GM13977 (cell line): ENCODE measurements around the gene FHAD1.

Experiments used
- DNase-seq: peaks from one replicate; pipeline ENCODE4 v3.0.0; 2012; ENCODE audit warnings: low spot score
- in situ Hi-C: fragments of 300-500 bp; cut with MboI; formaldehyde crosslinking; loops from one replicate; pipeline ENCODE4 v1.12.0; 2022; ENCODE audit warnings: low sequenced_read_pairs, low pct_unique_long_range_greater_than_20kb, mixed read lengths, inconsistent platforms; ENCODE audit not compliant: unreplicated experiment
- TF ChIP-seq, protein P1 (sequence below): IDR thresholded peaks from 2 replicates; pipeline ENCODE4 v1.5.1; 2012; ENCODE audit warnings: mild to moderate bottlenecking, control low read depth; ENCODE audit not compliant: insufficient read depth; ENCODE audit errors: extremely low read depth, missing control alignments

Gene FHAD1

DNA sequence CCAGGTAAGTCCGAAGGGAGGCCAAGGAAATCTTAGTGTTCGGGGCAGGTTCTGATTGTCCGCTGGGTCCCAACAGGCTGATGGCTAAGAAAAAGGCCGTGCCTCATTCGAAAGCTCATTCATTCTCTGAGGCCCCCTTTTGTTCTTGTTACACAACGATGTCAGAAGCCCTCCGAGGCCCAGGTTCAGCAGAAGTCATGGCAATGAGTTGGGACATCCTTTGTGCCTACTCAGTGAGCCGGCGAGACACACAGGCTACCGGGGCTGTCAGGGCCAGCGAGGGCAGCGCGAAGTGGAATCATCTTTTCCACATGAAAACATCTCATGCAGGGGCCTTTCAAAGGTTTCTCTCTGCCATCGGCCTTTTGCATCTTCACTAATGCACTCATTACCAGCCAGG lies 113.7 kb downstream of the FHAD1 start:
- TF ChIP-seq, protein P1, sequence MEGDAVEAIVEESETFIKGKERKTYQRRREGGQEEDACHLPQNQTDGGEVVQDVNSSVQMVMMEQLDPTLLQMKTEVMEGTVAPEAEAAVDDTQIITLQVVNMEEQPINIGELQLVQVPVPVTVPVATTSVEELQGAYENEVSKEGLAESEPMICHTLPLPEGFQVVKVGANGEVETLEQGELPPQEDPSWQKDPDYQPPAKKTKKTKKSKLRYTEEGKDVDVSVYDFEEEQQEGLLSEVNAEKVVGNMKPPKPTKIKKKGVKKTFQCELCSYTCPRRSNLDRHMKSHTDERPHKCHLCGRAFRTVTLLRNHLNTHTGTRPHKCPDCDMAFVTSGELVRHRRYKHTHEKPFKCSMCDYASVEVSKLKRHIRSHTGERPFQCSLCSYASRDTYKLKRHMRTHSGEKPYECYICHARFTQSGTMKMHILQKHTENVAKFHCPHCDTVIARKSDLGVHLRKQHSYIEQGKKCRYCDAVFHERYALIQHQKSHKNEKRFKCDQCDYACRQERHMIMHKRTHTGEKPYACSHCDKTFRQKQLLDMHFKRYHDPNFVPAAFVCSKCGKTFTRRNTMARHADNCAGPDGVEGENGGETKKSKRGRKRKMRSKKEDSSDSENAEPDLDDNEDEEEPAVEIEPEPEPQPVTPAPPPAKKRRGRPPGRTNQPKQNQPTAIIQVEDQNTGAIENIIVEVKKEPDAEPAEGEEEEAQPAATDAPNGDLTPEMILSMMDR, result no peak
- DNase-seq, result no peak

GRCh38 chr1:15362096-15362736 lies 115.2 kb downstream of the FHAD1 start:
- TF ChIP-seq, protein P1, result no peak
- no peak for DNase-seq
- in situ Hi-C loops, result no loop called here

More for the DNA sequence above, 113.7 kb downstream of the FHAD1 start:
- in situ Hi-C loops, result no loop called here

DNA sequence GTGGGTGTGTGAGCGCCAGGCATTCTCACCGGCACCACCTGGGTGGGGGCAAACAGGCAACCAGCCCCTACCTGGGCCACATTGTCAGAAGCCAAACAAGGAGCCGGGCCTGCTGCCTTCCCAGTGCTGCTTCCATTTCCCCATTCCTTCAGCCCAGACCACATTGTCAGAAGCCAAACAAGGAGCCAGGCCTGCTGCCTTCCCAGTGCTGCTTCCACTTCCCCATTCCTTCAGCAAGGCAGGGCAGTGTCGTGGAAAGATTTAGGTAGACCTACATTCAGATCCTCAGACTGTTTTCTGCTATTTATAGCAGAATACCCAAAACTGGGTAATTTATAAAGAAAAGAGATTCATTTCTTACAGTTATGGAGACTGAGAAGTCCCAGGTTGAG lies 115.7 kb downstream of the FHAD1 start:
- no peak for DNase-seq
- in situ Hi-C loops, result no loop called here
- TF ChIP-seq, protein P1, result no peak

DNA sequence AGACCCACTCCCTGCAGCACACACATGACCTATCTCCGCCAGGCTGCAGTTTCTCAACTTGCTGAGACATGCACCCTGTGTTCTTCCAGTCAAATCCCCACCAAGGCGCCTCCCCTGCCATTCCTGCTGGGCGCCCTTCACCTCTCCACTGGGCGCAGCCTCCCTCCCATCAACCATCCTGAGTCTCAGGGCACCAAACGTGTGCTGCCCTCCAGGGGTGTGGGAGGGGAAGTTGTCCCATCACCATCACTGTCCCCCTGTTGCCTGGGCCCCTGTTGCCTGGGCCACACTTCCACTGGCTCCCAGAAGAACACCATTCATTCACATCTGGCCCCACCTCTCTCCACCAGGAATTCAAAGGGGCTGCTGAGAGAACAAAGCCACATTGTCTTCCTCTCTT lies 117.7 kb downstream of the FHAD1 start:
- TF ChIP-seq, protein P1, result no peak
- DNase-seq, result no peak
- in situ Hi-C loops, result no loop called here

DNA sequence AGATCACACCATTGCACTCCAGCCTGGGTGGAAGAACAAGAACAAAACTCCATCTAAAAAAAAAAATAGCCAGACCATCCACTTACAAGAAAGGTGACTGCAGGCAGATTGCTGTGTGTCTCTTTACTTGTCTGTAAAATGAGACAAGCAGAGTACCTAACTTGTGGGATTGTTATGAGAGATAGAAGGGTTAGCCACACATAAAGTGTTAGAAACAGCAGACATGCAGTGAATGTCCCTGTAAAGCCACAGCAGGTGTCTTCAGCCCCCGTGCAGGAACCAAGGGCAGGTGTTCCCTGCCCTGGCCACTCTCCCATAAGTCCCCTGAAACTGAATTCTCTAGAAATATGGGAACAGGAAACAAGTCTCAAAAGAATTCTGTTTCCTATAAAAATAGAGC lies 121.9 kb downstream of the FHAD1 start:
- in situ Hi-C loops, result no loop called here
- TF ChIP-seq, protein P1, result no peak
- no peak for DNase-seq

DNA sequence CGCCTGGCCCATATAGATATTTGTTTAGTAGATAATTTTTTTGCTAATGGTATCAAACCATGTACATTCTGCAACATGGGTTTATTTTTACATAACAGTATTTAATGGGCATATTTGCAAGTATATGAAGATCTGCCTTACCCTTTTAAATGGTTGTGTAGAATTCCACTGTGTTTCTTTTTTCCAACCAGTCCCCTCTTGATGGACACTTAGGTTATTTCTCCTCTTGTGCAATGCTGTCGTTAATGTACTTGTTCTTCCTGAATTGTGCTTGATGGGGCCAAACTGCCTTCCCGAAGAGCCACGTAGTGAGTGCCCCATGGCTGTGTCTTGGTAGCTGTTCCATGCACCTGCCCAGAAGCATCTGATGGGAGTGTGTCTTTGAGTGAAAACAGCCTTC lies 123.2 kb downstream of the FHAD1 start:
- DNase-seq, result no peak
- in situ Hi-C loops, result no loop called here
- TF ChIP-seq, protein P1, result no peak
